Renal pelvis (tissue), 4 donors: Measurements from ENCODE around the gene ALG14. TPM values are rescaled to one million over a fixed set of nuclear protein-coding genes. Genes with fewer than 3 reads are reported as not detected.

Source experiments
- DNase-seq: peaks from one replicate; pipeline ENCODE4 v3.0.0-alpha.2; 2013
- polyA plus RNA-seq, 3 donors: library from polyadenylated mRNA; unstranded; fragments of 120-200 nt; gene quantifications; one replicate each; pipeline ENCODE4 v1.2.1, GENCODE V29; 2013; ENCODE audit not compliant: insufficient read length in 3 of 3

Gene ALG14
- polyA plus RNA-seq, 3 donors: 12.8 to 16.3 (median 13.7) TPM

- no peak for DNase-seq
These were observed 86.0 kb downstream of the ALG14 start for GRCh38 chr1:94986783-94987182.

GRCh38 chr1:94983171-94983739, 89.5 kb downstream of the ALG14 start:
- DNase-seq: no peak

- no peak for DNase-seq
These were observed 90.4 kb downstream of the ALG14 start for GRCh38 chr1:94982398-94982797.

GRCh38 chr1:94981575-94981973, 91.2 kb downstream of the ALG14 start:
- no peak for DNase-seq

GRCh38 chr1:94980582-94981574, 91.9 kb downstream of the ALG14 start:
- no peak for DNase-seq

GRCh38 chr1:94979656-94980581, 92.8 kb downstream of the ALG14 start:
- no peak for DNase-seq

- DNase-seq: no peak
These were observed 93.6 kb downstream of the ALG14 start for GRCh38 chr1:94979131-94979530.

- DNase-seq: no peak
These were observed 94.3 kb downstream of the ALG14 start for GRCh38 chr1:94978401-94978800.

GRCh38 chr1:94976971-94977548, 95.7 kb downstream of the ALG14 start:
- no peak for DNase-seq

GRCh38 chr1:94974824-94975223, 97.9 kb downstream of the ALG14 start:
- DNase-seq: no peak

- DNase-seq: no peak
These were observed 98.5 kb downstream of the ALG14 start for GRCh38 chr1:94974241-94974640.

- DNase-seq: no peak
These were observed 99.3 kb downstream of the ALG14 start for GRCh38 chr1:94973309-94973922.

- no peak for DNase-seq
These were observed 101.2 kb downstream of the ALG14 start for GRCh38 chr1:94971491-94971924.

- DNase-seq: no peak
These were observed 102.0 kb downstream of the ALG14 start for GRCh38 chr1:94970783-94971182.

- DNase-seq: no peak
These were observed 103.6 kb downstream of the ALG14 start for GRCh38 chr1:94969137-94969536.

- DNase-seq: no peak
These were observed 106.7 kb downstream of the ALG14 start for GRCh38 chr1:94966033-94966432.

GRCh38 chr1:94963864-94964263, 108.9 kb downstream of the ALG14 start:
- no peak for DNase-seq

- no peak for DNase-seq
These were observed 110.1 kb downstream of the ALG14 start for GRCh38 chr1:94962409-94963265.

GRCh38 chr1:94961988-94962387, 110.8 kb downstream of the ALG14 start:
- DNase-seq: no peak

GRCh38 chr1:94961582-94961981, 111.2 kb downstream of the ALG14 start:
- DNase-seq: no peak
